M059J (cell line): ENCODE results near the gene BNC2. TPM values are rescaled to one million over a fixed set of nuclear protein-coding genes. Genes with fewer than 3 reads are reported as not detected.

ENCODE experiments used
- DNase-seq: peaks from one replicate; pipeline ENCODE4 v3.0.0-alpha.2; 2012; ENCODE audit warnings: low read depth
- total RNA-seq: library from RNA; depleted of rRNA; stranded (reverse); fragments of >200 nt; shearing (Covaris generic); gene quantifications from 2 replicates; pipeline ENCODE4 v1.2.3, GENCODE V29; 2014

The BNC2 gene
- total RNA-seq, 1 experiment from 2014 or later: 7.0 TPM

DNA sequence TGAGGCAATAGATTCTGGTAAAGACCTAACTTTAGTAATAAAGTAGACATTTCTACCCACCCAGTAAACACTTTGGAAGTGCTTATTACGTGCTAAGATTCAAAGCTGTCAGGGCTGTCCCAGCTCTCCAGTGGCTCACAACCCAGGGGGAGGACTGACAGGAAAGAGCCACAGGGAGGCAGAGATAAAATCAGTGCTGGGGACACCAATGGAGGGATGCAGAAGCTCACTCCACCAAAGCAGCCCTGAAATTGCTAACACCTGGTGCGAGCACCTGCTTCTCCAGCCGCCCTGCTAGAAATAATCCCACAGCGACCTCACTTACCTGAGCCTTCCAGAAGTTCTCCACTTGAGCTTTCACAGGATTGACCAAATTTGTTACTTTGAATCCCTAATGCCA lies 501.0 kb downstream of the BNC2 start:
- no peak for DNase-seq

DNA sequence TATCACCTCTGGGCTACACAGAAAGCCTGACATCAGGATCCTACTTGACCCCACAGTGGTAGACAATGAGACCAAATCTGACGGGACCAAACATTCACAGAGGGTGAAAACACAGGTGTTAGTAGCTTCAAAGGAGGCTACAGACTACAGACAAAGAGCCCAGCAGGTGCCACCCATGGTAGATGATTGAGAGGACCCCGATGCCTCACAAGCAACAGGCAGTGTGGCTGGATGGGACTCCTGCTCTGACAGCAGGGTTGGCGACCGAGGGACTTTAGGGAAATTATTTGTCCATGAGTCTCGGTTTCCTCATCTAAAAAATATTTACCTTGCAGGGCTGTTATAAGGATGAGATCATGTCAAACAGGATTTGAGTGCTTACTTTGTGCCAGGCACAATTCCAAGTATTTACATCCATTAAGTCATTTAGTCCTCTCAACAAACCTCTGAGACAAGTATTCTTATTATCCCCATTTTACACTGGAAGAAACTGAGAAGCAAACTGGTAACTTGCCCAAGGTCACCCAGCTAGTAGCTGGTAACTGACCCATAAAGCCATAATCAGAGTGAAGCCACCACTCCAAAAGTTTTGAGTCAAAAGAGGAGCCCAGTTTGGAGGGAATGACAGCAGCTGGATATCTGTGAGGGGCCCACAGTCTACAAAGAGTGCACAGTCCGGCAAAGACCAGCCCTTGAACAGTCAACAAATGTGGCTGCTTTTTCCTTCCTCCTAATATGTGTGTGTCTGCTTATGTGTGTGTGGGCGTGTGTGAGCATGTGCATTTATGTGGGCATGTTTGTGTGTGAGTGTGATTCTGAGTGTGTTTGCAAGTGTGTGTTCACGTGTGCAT lies 502.0 kb downstream of the BNC2 start:
- peak; percentile 93 for DNase-seq

DNA sequence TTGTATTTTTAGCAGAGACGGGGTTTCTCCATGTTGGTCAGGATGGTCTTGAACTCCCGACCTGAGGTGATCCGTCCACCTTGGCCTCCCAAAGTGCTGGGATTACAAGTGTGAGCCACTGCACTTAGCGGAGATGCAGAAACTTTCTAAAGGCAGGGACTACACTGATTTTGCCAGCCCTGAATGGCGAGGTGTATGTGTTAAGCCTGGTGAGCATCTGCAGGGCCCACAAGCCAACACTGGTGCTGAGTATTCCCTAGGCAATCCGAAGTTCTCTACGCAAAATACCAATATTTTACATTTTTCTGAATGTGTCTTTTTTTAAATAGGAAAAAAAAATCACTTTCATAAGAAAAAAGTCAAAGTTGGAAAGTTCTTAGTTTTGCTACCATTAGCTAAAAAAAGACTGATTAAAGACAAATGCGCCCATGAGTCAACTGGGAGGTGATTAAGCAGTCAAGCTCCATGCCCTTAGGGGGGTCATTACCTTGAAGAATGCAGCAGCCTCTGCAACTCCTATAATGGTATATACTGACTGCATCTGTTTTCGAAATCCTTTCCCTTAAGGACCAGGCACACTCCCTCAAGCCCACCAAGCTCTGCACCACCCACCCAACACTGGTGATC lies 502.8 kb downstream of the BNC2 start:
- DNase-seq: peak; percentile 95

DNA sequence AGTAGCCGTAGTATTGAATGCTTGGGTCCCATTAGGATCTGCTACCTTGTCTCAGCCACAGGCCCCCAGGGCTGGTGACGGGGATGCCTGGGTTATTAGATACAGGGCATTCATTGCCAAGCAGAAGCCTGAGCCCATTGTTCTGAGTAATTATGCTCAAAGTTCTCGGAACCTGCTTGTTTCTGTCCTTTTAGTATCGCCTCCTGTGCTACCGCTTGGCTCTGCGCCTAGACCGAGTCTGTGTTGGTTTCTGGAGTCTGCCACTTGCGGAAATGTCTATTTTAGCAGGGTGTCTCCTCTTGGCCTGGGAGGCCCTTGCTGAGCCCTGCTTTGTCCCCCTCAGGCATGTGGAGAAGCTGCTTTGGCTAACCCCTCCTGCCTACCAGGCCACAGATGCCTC lies 506.1 kb downstream of the BNC2 start:
- DNase-seq: peak; percentile 56

DNA sequence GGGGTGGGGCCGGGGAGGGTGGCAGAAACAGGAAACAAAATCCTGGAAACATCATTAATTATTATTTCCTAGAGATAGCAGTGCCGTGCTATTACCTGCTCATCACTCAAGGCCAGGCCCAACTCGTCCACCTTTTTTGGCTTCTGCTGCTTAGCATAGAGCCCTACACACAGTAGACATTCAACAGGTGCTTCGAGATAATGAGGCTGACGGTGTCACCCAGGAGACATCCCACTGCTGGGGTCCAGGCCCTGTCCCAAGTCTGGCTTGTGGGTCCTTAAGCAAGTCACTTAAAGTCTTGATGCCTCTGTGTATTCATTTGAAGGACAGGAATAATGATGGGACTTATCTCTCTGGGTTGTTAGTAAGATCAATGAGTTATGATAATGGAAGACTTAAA lies 506.6 kb downstream of the BNC2 start:
- no peak for DNase-seq

DNA sequence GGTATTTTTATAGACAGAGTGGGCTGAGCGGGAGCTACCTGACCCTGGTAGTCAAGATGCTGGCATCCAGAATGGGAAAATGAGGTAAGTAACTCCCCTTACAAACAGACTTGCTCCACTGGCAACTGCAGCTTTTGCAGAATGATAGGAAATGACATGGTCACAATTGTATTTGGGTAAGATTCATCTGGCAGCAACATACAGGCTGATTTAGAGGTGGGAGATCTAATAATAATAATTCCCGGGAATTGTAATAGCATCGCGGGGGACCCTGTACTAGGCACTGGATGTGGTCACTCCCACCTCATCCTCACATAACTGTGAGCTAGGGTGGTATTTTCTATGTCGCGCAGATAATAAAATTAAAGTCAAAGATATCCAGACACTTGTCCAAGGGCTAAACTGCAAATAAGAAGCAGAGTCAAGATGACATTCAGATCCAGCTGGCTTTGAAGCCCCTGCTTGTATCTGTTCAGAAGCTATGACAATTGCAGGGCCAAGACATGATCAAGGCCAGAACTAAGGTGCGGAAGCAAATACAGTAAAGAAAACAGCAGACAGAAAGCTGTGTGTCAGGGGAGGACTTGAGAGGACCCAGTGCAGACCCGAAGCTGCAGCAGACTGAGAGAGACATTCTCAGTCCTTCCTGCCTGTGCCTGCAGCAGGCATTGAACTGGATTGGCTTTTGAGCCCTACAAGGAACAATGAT lies 507.2 kb downstream of the BNC2 start:
- DNase-seq: no peak

DNA sequence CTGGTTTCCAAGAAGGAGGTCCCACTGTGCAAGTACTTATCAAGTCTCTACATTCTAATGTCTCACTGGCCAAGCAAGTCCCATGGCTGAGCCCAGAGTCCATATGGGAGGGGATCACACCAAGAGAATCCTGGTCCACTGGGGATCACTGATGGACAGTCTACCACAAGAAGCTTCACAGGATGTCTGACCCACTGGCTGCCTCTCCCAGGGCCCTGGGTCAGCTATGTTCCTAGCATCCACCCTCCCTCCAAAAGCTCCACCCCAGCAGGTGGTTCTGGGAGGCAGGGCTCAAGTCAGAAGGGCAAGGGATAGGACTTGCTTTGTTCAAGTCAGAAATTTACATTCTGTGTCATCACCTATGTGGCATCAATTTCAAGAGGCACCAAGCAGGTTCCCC lies 508.5 kb downstream of the BNC2 start:
- no peak for DNase-seq

DNA sequence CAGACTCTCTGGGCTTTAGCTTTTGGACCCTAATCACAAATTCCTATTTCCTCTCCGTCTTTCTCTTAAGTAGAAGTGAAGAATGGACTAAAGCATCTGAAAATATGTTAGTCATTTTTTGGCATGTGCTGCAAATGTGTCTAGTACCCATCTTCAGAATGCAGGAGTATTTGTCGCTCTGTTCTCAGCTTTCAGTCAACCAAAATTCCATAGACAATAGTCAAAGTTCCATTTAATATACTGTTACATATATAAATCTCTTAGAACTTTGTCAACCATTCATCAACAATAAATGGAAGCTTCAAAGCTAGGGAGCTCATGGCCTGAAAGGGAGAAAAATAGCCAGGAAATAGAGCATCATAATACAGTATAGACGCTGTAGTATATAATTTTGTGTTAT lies 509.4 kb downstream of the BNC2 start:
- no peak for DNase-seq

DNA sequence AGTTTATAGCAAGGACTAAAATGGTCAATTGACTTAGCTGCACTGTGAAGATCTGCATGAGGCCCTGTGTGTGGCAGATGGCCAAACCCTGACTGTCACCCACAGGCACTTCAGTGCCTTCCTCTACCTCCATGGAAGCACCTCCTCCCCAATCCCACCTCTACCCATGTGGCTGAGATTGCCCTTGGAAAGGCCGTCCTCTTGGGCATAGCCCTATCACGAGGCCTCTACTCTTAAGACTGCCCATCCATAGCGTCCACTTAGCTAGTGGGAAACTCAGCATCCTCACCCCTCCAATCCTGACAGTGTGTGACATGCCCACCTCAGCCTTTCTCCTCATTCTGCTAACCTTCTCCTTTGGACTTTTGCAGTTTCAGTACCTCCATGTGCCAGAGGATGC lies 510.2 kb downstream of the BNC2 start:
- no peak for DNase-seq
